ENCODE measurements around the gene ZNF81.
"Not testable (repeated sequence)": the region's sequence is repeated elsewhere in the genome, so short reads cannot be mapped to it uniquely, and the experiment has no call there.

ZNF81 gene

GRCh38 chrX:47849778-47850177 is 13.1 kb downstream of the ZNF81 start:
- TF ChIP-seq CSDC2 (CRISPR knock-in tag; IDR thresholded peaks at IDR 0.05), result no peak
- TF ChIP-seq ZFP30 (CRISPR knock-in tag; IDR thresholded peaks at IDR 0.05), result no peak
- TF ChIP-seq ESRRG (CRISPR knock-in tag; IDR thresholded peaks at IDR 0.05), result no peak
- TF ChIP-seq GLIS3 (CRISPR knock-in tag; IDR thresholded peaks at IDR 0.05), result no peak
- TF ChIP-seq TSHZ2 (CRISPR knock-in tag; IDR thresholded peaks at IDR 0.05), result no peak
- no peak for TF ChIP-seq TCF4 (CRISPR knock-in tag; IDR thresholded peaks at IDR 0.05; ENCODE audit: borderline replicate concordance)
- no peak for TF ChIP-seq PATZ1 (CRISPR knock-in tag; IDR thresholded peaks at IDR 0.05; ENCODE audit: borderline replicate concordance)
- no peak for TF ChIP-seq OSR1 (CRISPR knock-in tag; IDR thresholded peaks at IDR 0.05)
- no peak for ATAC-seq

GRCh38 chrX:47850389-47850788 is 13.7 kb downstream of the ZNF81 start:
- ATAC-seq, result not testable (repeated sequence)

- TF ChIP-seq CSDC2 (CRISPR knock-in tag; IDR thresholded peaks at IDR 0.05), result no peak
- ATAC-seq, result no peak
These were observed 14.2 kb downstream of the ZNF81 start for GRCh38 chrX:47850901-47851300.

GRCh38 chrX:47854474-47854873 is 17.8 kb downstream of the ZNF81 start:
- TF ChIP-seq ZNF70 (CRISPR knock-in tag; IDR thresholded peaks at IDR 0.05) (no peak), CREB5 (CRISPR knock-in tag; IDR thresholded peaks at IDR 0.05; ENCODE audit: low read depth) (no peak), ZNF565 (CRISPR knock-in tag; conservative IDR thresholded peaks at IDR 0.05; ENCODE audit: low read depth) (no peak), ESRRG (CRISPR knock-in tag; IDR thresholded peaks at IDR 0.05) (no peak)
- ATAC-seq, result peak; percentile 74; the same call in 2 of the 3 replicates

- TF ChIP-seq TOX (CRISPR knock-in tag; IDR thresholded peaks at IDR 0.05; ENCODE audit: borderline replicate concordance) (no peak), ZC3H10 (CRISPR knock-in tag; IDR thresholded peaks at IDR 0.05) (no peak), ZNF70 (CRISPR knock-in tag; IDR thresholded peaks at IDR 0.05) (no peak), CSRNP3 (CRISPR knock-in tag; IDR thresholded peaks at IDR 0.05) (no peak), TSHZ2 (CRISPR knock-in tag; IDR thresholded peaks at IDR 0.05) (no peak), GLIS3 (CRISPR knock-in tag; IDR thresholded peaks at IDR 0.05) (no peak), POU6F1 (CRISPR knock-in tag; IDR thresholded peaks at IDR 0.05; ENCODE audit: borderline replicate concordance, low read depth) (no peak), TCF4 (CRISPR knock-in tag; IDR thresholded peaks at IDR 0.05; ENCODE audit: borderline replicate concordance) (no peak), CREB5 (CRISPR knock-in tag; IDR thresholded peaks at IDR 0.05; ENCODE audit: low read depth) (no peak), PPARA (CRISPR knock-in tag; IDR thresholded peaks at IDR 0.05; ENCODE audit: borderline replicate concordance) (no peak), ESRRG (CRISPR knock-in tag; IDR thresholded peaks at IDR 0.05) (no peak), RARB (CRISPR knock-in tag; IDR thresholded peaks at IDR 0.05) (no peak), ZNF8 (CRISPR knock-in tag; IDR thresholded peaks at IDR 0.05) (no peak), ZFP3 (CRISPR knock-in tag; IDR thresholded peaks at IDR 0.05) (no peak), ZNF565 (CRISPR knock-in tag; conservative IDR thresholded peaks at IDR 0.05; ENCODE audit: low read depth) (no peak), SNAI2 (CRISPR knock-in tag; IDR thresholded peaks at IDR 0.05) (no peak)
- no peak for ATAC-seq
These were observed 23.0 kb downstream of the ZNF81 start for GRCh38 chrX:47859686-47860085.
